GM12872 (cell line): ENCODE measurements around the gene TNRC6C.

Experiments
- CTCF ChIP-seq: IDR thresholded peaks from 3 replicates; pipeline ENCODE4 v1.5.1; 2011; ENCODE audit warnings: low read depth, mild to moderate bottlenecking, low read length, moderate library complexity; ENCODE audit not compliant: insufficient read depth

The TNRC6C gene

GRCh38 chr17:78045316-78045715 lies 86.8 kb downstream of the TNRC6C start:
- no peak for TF ChIP-seq CTCF

GRCh38 chr17:78046923-78047322 lies 88.4 kb downstream of the TNRC6C start:
- no peak for TF ChIP-seq CTCF

DNA sequence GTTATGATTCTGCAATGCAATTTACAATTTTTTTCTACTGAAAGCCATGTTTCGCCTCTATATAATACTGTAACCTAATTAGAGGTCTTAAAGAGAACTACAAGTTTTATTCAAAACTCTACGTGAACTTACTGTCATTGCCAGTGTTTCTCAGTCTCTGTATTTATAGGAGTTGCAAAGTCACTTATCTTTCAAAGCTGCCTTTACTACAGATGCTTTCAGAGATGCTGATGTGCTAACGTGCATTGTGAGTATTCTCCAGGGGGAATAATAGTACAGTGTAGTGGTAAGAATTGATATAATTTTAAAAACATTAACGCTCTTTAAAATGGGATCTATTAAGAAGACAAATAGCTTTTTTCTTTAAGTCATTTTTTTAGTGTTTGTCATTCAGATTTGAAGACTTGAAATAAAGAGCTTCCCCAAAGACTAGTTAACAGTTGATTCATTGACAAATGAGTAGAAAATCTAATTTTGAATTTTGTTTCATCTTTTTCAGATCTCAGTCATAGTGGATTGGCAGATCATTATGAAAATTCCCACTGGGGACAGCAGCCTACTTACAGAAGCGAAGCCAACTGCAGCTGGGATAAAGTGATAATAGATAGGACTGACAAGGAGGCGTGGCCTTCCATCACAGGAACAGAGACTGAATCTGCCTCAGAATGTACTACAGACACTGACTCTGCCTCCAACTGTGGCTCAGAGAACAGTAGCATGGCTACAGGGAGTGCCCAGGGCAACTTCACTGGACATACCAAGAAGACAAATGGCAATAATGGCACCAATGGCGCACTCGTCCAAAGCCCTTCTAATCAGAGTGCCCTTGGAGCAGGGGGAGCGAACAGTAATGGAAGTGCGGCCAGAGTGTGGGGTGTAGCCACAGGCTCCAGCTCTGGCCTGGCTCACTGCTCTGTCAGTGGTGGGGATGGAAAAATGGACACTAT lies 90.1 kb downstream of the TNRC6C start:
- no peak for TF ChIP-seq CTCF

DNA sequence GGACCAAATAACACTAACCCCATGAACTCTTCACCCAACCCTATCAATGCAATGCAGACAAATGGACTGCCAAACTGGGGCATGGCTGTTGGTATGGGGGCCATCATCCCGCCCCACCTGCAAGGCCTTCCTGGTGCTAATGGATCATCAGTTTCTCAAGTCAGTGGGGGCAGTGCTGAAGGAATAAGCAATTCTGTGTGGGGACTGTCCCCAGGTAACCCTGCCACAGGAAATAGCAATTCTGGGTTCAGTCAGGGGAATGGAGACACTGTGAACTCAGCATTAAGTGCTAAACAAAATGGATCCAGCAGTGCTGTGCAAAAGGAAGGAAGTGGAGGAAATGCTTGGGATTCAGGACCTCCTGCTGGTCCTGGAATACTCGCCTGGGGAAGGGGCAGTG lies 91.1 kb downstream of the TNRC6C start:
- TF ChIP-seq CTCF: no peak

- no peak for TF ChIP-seq CTCF
Measured at GRCh38 chr17:78051186-78051972, 92.9 kb downstream of the TNRC6C start.

GRCh38 chr17:78053777-78054468 lies 95.4 kb downstream of the TNRC6C start:
- no peak for TF ChIP-seq CTCF
